Right lobe of liver (tissue), 4 donors: ENCODE data around the gene MED27.

Experiments used
- CTCF ChIP-seq, 4 donors: fragments of 200-600 bp in 3 of 4; fragments of 450-650 bp in 1 of 4; IDR thresholded peaks; one replicate each; pipeline versions ENCODE4 v1.5.1 to v1.8.0; 2016 to 2022; ENCODE audit warnings: antibody characterized with exemption in 4 of 4, mild to moderate bottlenecking in 2 of 4
- POLR2A ChIP-seq: fragments of 450-650 bp; IDR thresholded peaks from one replicate; pipeline ENCODE4 v1.6.1; 2017; ENCODE audit warnings: antibody characterized with exemption, mild to moderate bottlenecking
- donor health status: DM: no; HTN: no; CAD: no.
- donor health status: DM: no; HTN: no; CAD: no.
- donor health status: DM: no; HTN: yes; CAD: no.

DNA sequence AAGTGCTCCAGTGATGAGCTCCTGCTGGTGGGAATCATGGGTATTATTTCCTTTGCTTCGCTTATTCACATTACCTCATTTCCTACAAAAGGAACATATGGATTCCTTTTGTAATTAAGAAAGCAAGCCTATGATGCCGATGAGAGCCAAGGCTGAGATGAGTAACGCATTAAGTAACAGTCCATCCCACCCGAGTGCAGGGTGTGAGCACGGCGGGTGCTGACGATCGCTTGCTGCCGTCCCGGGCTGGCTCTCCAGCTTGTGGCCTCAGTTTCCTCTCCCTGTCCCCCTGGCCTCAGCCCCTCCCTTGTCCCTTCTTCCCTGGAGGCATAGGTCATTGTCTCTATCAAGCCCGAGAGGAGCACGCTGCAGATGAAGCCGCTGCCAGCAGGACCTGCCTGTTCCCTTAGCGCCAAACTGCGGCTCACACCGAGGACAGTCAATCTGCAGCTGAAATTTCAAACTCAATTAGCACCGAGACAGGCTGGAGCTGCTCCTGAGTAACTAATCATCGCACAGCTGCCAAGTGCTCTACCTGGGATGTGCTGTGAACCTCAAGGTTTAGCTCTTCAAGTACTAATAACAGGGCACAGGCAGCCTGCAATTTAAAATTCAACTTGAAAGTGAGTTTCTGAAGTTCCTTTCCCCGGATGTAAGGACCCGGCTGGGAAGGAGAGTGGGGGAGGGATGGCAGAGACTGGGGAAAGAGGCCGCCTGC is 224.6 kb downstream of the MED27 start:
- no peak for TF ChIP-seq CTCF (IDR thresholded peaks at IDR 0.05)
- TF ChIP-seq POLR2A = no peak
